Neutrophil (primary cell): Measurements from ENCODE around the gene FGF16.
"Not testable (repeated sequence)": the region's sequence is repeated elsewhere in the genome, so short reads cannot be mapped to it uniquely, and the experiment has no call there.

Experiments
- H3K27ac ChIP-seq: fragments of 200-600 bp; sonication (generic); 2 replicates; pipeline ENCODE4 v1.5.1; 2016; ENCODE audit warnings: mild to moderate bottlenecking, moderate library complexity
- H3K27me3 ChIP-seq: fragments of 200-600 bp; sonication (generic); 2 replicates; pipeline ENCODE4 v1.6.0; 2016; ENCODE audit warnings: mild to moderate bottlenecking
- H3K36me3 ChIP-seq: fragments of 200-600 bp; sonication (generic); 2 replicates; pipeline ENCODE4 v1.5.1; 2017
- H3K4me1 ChIP-seq, 2 experiments: fragments of 200-600 bp in 1 of 2; sonication (generic) in 1 of 2; 1 replicate in 1 of 2; 2 replicates in 1 of 2; pipeline versions ENCODE4 v1.5.1 to v1.6.1; 2013 to 2016; ENCODE audit warnings: low read depth in 1 of 2, low read length in 1 of 2, mild to moderate bottlenecking in 1 of 2, moderate library complexity in 1 of 2; ENCODE audit not compliant: control insufficient read depth in 1 of 2, insufficient read depth in 1 of 2
- H3K4me3 ChIP-seq, 2 experiments: fragments of 200-600 bp in 1 of 2; sonication (generic) in 1 of 2; 1 replicate in 1 of 2; 2 replicates in 1 of 2; pipeline ENCODE4 v1.5.1; 2013 to 2016; ENCODE audit warnings: low read depth in 1 of 2, low read length in 1 of 2, mild to moderate bottlenecking in 1 of 2, moderate library complexity in 1 of 2
- H3K9me3 ChIP-seq: fragments of 200-600 bp; sonication (generic); 2 replicates; pipeline ENCODE4 v1.5.1; 2016
- TF ChIP-seq, protein P1 (sequence below): fragments of 200-600 bp; sonication (generic); IDR thresholded peaks from 2 replicates; pipeline ENCODE4 v1.5.1; 2016; ENCODE audit warnings: antibody characterized with exemption

The FGF16 gene

DNA sequence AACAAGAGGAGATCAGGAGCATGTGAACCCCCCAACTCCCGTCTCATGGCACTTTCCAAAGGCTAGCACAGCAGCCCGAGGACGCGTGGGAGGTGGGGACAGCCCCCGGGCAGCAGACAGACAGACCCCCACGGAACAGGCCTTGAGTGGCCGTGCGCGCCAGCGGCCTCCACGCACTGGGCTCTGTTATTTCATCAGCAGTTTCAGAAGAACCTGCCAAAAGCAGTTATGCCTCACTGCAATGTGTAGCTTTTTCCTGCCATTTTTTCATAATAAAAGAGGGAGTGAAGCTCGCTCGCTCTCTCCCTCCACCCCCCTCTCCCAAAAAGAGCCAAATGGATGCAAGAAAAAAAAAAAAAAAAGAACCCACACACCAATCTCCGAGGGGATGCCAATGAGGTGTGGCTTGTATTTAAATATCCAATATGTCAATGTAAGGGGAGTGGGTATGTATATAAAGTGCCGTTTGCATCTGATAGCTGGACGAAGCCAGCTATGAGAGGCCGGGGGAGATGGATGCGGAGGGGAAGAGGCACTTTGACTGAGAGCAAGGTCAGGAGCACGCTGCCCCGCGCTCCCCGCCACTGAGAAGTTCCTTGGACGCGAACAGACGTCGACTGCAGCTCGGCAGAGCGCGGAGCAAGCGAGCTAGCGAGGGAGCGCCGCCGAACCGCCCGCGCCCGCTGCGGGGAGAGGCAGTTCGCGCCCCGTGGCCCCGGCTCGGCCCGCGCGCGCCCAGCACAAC is at the start of gene FGF16:
TSS of gene FGF16 (plus strand) at position 482 of the 745 bp plus-strand sequence. CDS start 286 bp downstream, outside the sequence.
- Histone ChIP-seq H3K4me3 (peak within 1 kb of the TSS; percentile 40 to 43), H3K4me1 (peaks cover 21 to 24% of the 10 kb centered on the region in 2 experiments), H3K9me3 (no peaks in the 10 kb centered on the region), H3K27me3 (peaks cover 43% of the 10 kb centered on the region), H3K36me3 (no peaks in the 10 kb centered on the region), H3K27ac (no peak within 1 kb of the TSS)
- TF ChIP-seq, protein P1, sequence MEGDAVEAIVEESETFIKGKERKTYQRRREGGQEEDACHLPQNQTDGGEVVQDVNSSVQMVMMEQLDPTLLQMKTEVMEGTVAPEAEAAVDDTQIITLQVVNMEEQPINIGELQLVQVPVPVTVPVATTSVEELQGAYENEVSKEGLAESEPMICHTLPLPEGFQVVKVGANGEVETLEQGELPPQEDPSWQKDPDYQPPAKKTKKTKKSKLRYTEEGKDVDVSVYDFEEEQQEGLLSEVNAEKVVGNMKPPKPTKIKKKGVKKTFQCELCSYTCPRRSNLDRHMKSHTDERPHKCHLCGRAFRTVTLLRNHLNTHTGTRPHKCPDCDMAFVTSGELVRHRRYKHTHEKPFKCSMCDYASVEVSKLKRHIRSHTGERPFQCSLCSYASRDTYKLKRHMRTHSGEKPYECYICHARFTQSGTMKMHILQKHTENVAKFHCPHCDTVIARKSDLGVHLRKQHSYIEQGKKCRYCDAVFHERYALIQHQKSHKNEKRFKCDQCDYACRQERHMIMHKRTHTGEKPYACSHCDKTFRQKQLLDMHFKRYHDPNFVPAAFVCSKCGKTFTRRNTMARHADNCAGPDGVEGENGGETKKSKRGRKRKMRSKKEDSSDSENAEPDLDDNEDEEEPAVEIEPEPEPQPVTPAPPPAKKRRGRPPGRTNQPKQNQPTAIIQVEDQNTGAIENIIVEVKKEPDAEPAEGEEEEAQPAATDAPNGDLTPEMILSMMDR: no peak

DNA sequence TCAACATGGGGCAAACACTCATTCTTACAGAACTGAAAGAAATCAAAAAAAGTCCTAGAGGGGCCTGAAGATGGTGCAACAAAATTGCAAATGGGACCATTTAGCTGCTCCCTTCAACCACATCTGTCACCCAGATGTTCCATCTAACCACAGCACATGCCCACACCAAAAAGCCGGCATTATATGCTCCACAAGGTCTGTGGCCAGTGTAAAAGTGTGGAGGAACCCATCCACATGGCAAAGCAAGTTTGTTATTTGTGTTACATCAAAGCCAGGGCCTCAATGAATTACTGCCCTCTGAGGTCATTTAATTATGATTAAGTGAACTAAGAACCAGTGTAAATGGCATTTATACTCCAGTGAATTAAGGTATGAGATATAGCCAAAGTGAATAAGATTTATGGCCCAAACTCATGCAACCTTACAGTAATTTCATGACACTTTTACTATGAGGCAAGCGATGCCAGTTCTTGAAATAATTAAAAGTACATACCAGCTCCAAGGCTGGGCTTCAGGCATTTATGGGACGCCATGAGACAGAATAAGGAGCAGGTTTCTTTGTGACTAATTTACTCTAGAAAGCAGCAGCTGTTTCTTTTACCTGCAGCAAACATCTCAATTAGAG is 48.7 kb upstream of the FGF16 start:
- H3K27ac ChIP-seq: no peak overlapping the region
- no peaks in the 10 kb centered on the region for H3K9me3 ChIP-seq
- TF ChIP-seq, protein P1: no peak
- no peaks in the 10 kb centered on the region for H3K36me3 ChIP-seq
- H3K4me3 ChIP-seq: no peak overlapping the region
- H3K27me3 ChIP-seq: no peaks in the 10 kb centered on the region
- H3K4me1 ChIP-seq: no peaks in the 10 kb centered on the region

DNA sequence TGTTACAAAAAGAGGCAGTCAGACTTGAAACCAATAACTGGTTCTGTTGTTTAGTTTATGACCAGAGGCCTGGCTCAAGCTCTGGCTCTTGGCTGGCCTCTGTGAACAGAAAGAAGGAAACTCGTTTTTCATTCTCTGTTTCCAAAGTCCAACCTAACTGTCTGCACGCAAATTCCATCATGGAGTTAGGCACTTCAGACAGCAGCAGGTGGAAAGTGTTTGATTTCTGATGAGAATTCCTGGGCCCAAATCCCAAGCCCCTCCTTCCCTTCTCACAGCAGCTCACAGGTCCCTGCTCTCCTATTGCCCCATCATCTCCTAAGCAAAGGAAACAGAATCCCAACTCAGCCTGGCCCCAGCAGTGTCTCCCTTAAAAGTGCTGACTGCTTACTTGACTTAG is 42.8 kb upstream of the FGF16 start:
- Histone ChIP-seq H3K4me3 (no peak overlapping the region), H3K27ac (no peak overlapping the region), H3K27me3 (no peaks in the 10 kb centered on the region), H3K9me3 (no peaks in the 10 kb centered on the region), H3K4me1 (no peaks in the 10 kb centered on the region), H3K36me3 (no peaks in the 10 kb centered on the region)
- TF ChIP-seq, protein P1: no peak

DNA sequence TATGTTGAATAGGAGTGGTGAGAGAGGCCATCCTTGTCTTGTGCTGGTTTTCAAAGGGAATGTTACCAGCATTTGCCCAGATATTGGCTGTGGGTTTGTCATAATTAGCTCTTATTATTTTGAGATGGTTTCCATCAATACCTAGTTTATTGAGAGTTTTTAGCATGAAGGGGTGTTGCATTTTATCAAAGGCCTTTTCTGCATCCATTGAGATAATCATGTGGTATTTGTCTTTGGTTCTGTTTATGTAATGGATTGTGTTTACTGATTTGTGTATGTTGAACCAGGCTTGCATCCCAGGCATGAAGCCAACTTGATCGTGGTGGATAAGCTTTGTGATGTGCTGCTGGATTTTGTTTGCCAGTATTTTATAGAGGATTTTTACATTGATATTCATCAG is 39.4 kb upstream of the FGF16 start:
- H3K4me1 ChIP-seq, H3K9me3 ChIP-seq, H3K36me3 ChIP-seq, H3K27ac ChIP-seq, H3K27me3 ChIP-seq, H3K4me3 ChIP-seq: not testable (repeated sequence)

DNA sequence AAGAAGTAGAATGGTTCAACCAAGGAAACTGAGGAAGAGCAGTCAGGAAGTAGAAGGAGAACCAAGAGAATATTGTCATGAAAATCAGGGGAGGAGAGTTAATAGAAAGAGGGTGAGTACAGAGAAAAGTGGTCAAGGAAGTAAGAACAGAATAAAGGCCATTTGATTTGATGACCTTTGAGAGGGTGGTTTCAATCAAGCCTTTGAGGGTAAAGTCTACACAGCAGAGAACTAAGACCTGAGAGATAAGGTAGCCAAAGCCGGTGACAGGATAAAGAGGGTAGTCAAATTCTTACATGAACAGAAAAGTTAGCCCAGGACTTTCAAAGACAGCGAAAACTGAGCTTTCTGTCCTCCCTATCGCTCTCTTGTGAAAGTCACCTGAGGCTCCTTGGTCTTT is 34.6 kb upstream of the FGF16 start:
- Histone ChIP-seq H3K4me1 (no peaks in the 10 kb centered on the region), H3K36me3 (no peaks in the 10 kb centered on the region), H3K9me3 (no peaks in the 10 kb centered on the region), H3K27me3 (no peaks in the 10 kb centered on the region), H3K27ac (no peak overlapping the region), H3K4me3 (no peak overlapping the region)
- TF ChIP-seq, protein P1: no peak

DNA sequence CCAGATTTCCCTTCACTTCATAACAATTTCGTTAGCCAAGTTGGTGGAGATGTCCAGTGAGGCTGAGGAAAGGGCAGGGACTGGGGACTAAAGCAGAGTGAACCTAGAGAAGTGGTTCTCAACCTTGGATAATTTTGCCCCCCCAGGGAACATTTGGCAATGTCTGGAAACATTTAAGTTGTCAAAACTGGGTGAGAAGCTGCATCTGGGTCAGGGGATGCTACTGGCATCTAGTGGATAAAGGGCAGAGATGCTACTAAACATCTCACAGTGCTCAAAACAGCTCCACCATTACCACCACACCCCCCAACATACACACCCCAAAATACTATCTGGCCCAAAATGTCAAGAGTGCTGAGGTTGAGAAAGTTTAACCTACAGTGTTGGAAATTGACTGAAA is 32.0 kb upstream of the FGF16 start:
- no peaks in the 10 kb centered on the region for H3K27me3 ChIP-seq
- no peaks in the 10 kb centered on the region for H3K9me3 ChIP-seq
- no peaks in the 10 kb centered on the region for H3K36me3 ChIP-seq
- no peak overlapping the region for H3K4me3 ChIP-seq
- no peak overlapping the region for H3K27ac ChIP-seq
- TF ChIP-seq, protein P1: no peak
- H3K4me1 ChIP-seq: no peaks in the 10 kb centered on the region
